BLaER1 treated with 17β-estradiol and CSF1 and Interleukin-3, amounts not matched to agents 10 nM and 100 nM (cell line): Measurements from ENCODE around the gene IKZF3.

Experiments
- H3K27ac ChIP-seq, 11 experiments: shearing (Covaris generic); formaldehyde crosslinking; 2 replicates each; pipeline ENCODE4 v1.8.1; 2022
- H3K27me3 ChIP-seq, 11 experiments: shearing (Covaris generic); formaldehyde crosslinking; 2 replicates each; pipeline ENCODE4 v1.8.1; 2022
- H3K36me3 ChIP-seq, 11 experiments: shearing (Covaris generic); formaldehyde crosslinking; 2 replicates each; pipeline ENCODE4 v1.8.1; 2022
- H3K4me1 ChIP-seq, 10 experiments: shearing (Covaris generic); formaldehyde crosslinking; 2 replicates each; pipeline ENCODE4 v1.8.1; 2022
- H3K4me2 ChIP-seq, 11 experiments: shearing (Covaris generic); formaldehyde crosslinking; 2 replicates each; pipeline ENCODE4 v1.8.1; 2022
- H3K4me3 ChIP-seq, 10 experiments: shearing (Covaris generic); formaldehyde crosslinking; 2 replicates each; pipeline ENCODE4 v1.8.1; 2022
- H3K9ac ChIP-seq, 11 experiments: shearing (Covaris generic); formaldehyde crosslinking; 2 replicates each; pipeline ENCODE4 v1.8.1; 2022
- H3K9me3 ChIP-seq, 11 experiments: shearing (Covaris generic); formaldehyde crosslinking; replicated peaks in 1 of 11; 2 replicates each; pipeline ENCODE4 v1.8.1; 2022
- H4K20me1 ChIP-seq, 11 experiments: shearing (Covaris generic); formaldehyde crosslinking; 2 replicates each; pipeline ENCODE4 v1.8.1; 2022
- Cebpa-rat ChIP-seq, 11 experiments: shearing (Covaris generic); IDR thresholded peaks; 2 replicates each; pipeline ENCODE4 v1.8.1; 2022

Gene IKZF3

DNA sequence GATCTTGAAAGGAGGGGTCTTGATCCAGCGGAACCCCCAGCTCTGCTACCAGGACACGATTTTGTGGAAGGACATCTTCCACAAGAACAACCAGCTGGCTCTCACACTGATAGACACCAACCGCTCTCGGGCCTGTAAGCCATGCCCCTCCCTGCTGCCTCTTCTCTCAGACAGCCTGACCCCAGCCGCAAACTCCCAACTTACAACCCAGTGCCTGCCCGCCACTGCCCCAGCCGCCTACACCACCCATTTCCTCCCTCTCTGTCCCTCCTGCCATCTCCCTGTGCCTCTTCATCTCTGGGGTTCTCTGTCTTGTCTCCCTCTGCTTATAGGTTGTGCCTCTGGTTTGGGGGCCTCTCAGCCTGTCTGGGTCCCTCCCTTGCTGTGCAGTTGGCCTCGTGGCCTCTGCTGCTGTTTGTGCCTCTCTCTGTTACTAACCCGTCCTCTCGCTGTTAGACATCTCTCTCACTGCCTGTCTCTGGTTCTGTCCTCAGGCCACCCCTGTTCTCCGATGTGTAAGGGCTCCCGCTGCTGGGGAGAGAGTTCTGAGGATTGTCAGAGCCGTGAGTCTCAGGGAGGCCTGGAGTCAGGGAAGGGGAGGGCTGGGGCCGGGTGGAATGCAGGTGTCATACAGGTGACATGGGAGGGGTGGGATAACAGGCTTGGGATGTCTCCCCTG is 154.7 kb downstream of the IKZF3 start:
- H4K20me1 ChIP-seq, result no peaks in the 10 kb centered on the region; a peak in 1 of 22 replicates
- peaks cover 37 to 87% (median 85%) of the 10 kb centered on the region in 10 experiments for H3K4me1 ChIP-seq
- H3K9ac ChIP-seq, result peak overlapping the region in 6 of 11 experiments; percentile 2 to 65 (median 52); a peak in 12 of 22 replicates
- H3K4me2 ChIP-seq, result peak overlapping the region; percentile 53 to 95 (median 82)
- no peaks in the 10 kb centered on the region for H3K36me3 ChIP-seq
- peak overlapping the region in 6 of 11 experiments; percentile 8 to 52 (median 38); a peak in 8 of 22 replicates for H3K27ac ChIP-seq
- H3K9me3 ChIP-seq, result no peaks in the 10 kb centered on the region
- no peak for TF ChIP-seq Cebpa-rat (IDR thresholded peaks at IDR 0.05)
- H3K27me3 ChIP-seq, result peaks cover 0 to 15% (median 0%) of the 10 kb centered on the region in 11 experiments; a peak in 2 of 22 replicates
- peak overlapping the region in 3 of 10 experiments; percentile 6 to 24 (median 16); a peak in 2 of 20 replicates for H3K4me3 ChIP-seq
